OCI-LY7 (cell line): Measurements from ENCODE around the gene MIB2. TPM values are rescaled to one million over a fixed set of nuclear protein-coding genes. Genes with fewer than 3 reads are reported as not detected.
"Not testable (repeated sequence)": the region's sequence is repeated elsewhere in the genome, so short reads cannot be mapped to it uniquely, and the experiment has no call there.

Experiments
- BruUV-seq: library from RNA; stranded (reverse); fragments of 400-500 nt; replicated peaks from 2 replicates; lab custom pipeline; 2021; lab: Mats Ljungman, UMichigan
- CTCF ChIA-PET: fragments of 300-600 bp; sonication (Branson Sonifier 250); formaldehyde crosslinking; loops from one replicate; lab custom pipeline; 2022; ENCODE audit warnings: antibody characterized with exemption; ENCODE audit not compliant: unreplicated experiment; lab: Charles Lee
- POLR2A ChIA-PET: fragments of 300-600 bp; sonication (Branson Sonifier 250); formaldehyde crosslinking; loops from one replicate; lab custom pipeline; 2022; ENCODE audit warnings: antibody characterized with exemption; lab: Charles Lee
- DNase-seq: peaks from one replicate; pipeline ENCODE4 v3.0.0-alpha.2; 2015; ENCODE audit warnings: low spot score
- H2AFZ ChIP-seq: fragments of 200-600 bp; sonication (generic), shearing (Covaris generic); 2 replicates; pipeline ENCODE4 v1.6.1; 2014; ENCODE audit warnings: mild to moderate bottlenecking, antibody characterized with exemption, low read length, moderate library complexity
- H3K27ac ChIP-seq: fragments of 200-600 bp; sonication (generic); 2 replicates; pipeline ENCODE4 v1.5.1; 2014; ENCODE audit warnings: mixed run types, low read depth, mild to moderate bottlenecking, moderate library complexity, low read length, inconsistent platforms; ENCODE audit not compliant: poor library complexity, severe bottlenecking
- H3K36me3 ChIP-seq: fragments of 200-600 bp; sonication (generic); 2 replicates; pipeline ENCODE4 v1.6.1; 2014; ENCODE audit warnings: mild to moderate bottlenecking, antibody characterized with exemption, low read length, moderate library complexity, mixed read lengths; ENCODE audit not compliant: insufficient read depth
- H3K4me1 ChIP-seq: fragments of 200-600 bp; sonication (generic); 2 replicates; pipeline ENCODE4 v1.5.1; 2014; ENCODE audit warnings: mild to moderate bottlenecking, low read length; ENCODE audit not compliant: insufficient read depth, poor library complexity, severe bottlenecking
- H3K4me2 ChIP-seq: fragments of 200-600 bp; sonication (generic); 2 replicates; pipeline ENCODE4 v1.6.1; 2014; ENCODE audit warnings: mild to moderate bottlenecking, low read length
- H3K4me3 ChIP-seq: fragments of 200-600 bp; sonication (generic); 2 replicates; pipeline ENCODE4 v1.5.1; 2014; ENCODE audit warnings: mild to moderate bottlenecking, low read depth, low read length; ENCODE audit not compliant: poor library complexity, severe bottlenecking
- H3K79me2 ChIP-seq: fragments of 200-600 bp; sonication (generic); 2 replicates; pipeline ENCODE4 v1.6.1; 2016; ENCODE audit warnings: low read depth, mild to moderate bottlenecking, low read length, moderate library complexity, mixed read lengths; ENCODE audit not compliant: insufficient read depth
- H3K9me2 ChIP-seq: fragments of 200-600 bp; sonication (generic); 2 replicates; pipeline ENCODE4 v1.6.1; 2016; ENCODE audit warnings: mild to moderate bottlenecking, low read length, mixed read lengths; ENCODE audit not compliant: insufficient read depth
- H3K9me3 ChIP-seq: fragments of 200-600 bp; sonication (generic); 2 replicates; pipeline ENCODE4 v1.6.1; 2014; ENCODE audit warnings: mild to moderate bottlenecking, mixed run types, low read length, mixed read lengths
- H4K20me1 ChIP-seq: fragments of 200-600 bp; sonication (generic); 2 replicates; pipeline ENCODE4 v1.6.1; 2014; ENCODE audit warnings: mild to moderate bottlenecking, antibody characterized with exemption, low read length, moderate library complexity, mixed read lengths; ENCODE audit not compliant: insufficient read depth
- intact Hi-C: fragments of 100-400 bp; cut with micrococcal nuclease; formaldehyde crosslinking; loops from one replicate; pipeline ENCODE4 v1.10.0; 2022; ENCODE audit not compliant: unreplicated experiment
- total RNA-seq, 2 experiments: library from RNA; depleted of rRNA in 1 of 2; stranded (reverse); fragments of >200 nt in 1 of 2; shearing (Covaris generic) in 1 of 2; gene quantifications; 2 replicates each; pipeline ENCODE4 v1.2.3, GENCODE V29; 2014 to 2022

The MIB2 gene
- total RNA-seq, 2 experiments from 2014 or later: 54.0 to 64.9 TPM

DNA sequence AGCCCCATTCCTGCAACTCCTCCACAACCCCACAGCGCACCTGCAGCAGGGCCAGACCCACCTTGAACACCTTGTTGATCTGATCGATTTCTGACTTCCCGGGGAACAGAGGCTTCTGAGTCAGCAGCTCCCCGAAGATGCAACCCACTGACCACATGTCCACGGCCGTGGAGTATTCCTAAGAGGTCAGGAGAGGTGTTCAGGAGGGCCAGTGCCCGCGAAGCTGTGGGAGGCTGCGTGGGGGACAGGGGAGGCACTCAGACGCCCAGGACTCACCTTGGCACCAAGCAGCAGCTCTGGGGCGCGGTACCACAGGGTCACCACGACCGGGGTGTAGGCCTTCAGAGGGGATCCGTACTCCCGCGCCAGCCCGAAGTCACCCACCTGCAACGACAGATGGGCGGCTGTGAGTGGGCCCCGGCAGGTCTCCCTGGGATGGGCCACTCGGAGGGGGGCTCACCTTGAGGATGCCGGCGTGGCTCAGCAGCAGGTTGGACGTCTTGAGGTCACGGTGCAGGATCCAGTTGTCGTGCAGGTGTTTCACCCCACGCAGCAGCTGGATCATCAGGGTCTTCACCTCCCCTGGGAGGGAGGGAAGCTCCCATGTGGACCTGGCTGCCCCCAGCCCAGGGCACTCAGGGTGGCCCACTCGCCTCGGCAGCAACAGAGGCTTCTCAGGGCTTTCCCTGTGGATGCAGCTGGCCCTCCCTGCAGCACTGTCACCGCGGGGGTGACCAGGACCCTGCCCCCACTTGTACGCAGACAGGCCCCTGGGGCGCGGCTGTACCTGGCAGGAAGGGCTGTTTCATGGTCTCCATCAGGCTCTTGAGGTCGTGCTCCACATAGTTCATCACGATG, 21.6 kb downstream of the MIB2 start:
- H3K27ac ChIP-seq, H3K9me2 ChIP-seq, H4K20me1 ChIP-seq, POLR2A ChIA-PET, H3K9me3 ChIP-seq, H3K4me1 ChIP-seq, CTCF ChIA-PET, intact Hi-C loops, H3K36me3 ChIP-seq, H3K79me2 ChIP-seq, H2AFZ ChIP-seq, H3K4me3 ChIP-seq, H3K4me2 ChIP-seq, DNase-seq, BruUV-seq: not testable (repeated sequence)

DNA sequence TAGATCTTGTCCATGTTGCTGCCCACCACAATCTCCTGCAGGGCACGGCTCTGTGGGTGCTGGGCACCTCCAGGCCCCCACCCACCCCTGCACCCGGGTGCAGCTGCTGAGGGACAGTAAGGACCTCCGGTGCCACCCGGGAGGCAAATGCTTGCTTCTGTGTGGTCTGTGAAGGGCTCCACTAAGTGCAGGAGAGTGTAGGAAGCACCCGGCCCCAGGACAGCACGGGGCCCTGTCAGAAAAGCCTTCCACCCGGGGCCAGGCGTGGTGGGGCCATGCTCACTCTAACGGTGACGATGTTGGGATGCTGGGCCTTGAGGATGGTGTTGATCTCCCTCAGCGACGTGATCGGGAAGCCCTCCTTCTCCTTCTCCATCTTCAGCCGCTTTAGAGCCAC, 22.2 kb downstream of the MIB2 start:
- H3K9me2 ChIP-seq, intact Hi-C loops, POLR2A ChIA-PET, H3K4me3 ChIP-seq, H3K27ac ChIP-seq, H3K4me2 ChIP-seq, H3K4me1 ChIP-seq, H3K79me2 ChIP-seq, H4K20me1 ChIP-seq, BruUV-seq, CTCF ChIA-PET, H3K9me3 ChIP-seq, DNase-seq, H3K36me3 ChIP-seq, H2AFZ ChIP-seq: not testable (repeated sequence)

DNA sequence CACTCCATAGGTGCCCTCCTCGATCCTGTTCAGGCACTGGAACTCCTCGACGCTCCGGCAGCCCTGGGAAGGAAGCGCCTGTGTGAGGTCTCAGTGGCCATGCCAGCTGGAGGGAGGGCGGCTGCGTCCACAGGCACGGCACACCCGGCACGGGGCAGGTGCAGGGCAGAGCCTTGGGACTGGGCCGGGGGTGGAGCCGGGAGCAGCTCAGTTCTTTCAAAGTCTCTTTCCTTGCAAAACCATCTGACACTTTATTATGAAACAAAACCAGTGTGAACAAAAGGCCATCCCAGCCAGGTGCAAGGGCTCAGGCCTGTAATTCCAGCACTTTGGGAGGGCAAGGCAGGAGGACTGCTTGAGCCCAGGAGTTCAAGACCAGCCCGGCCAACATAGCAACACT, 23.2 kb downstream of the MIB2 start:
- DNase-seq, BruUV-seq, intact Hi-C loops, H3K27ac ChIP-seq, H3K79me2 ChIP-seq, H3K9me3 ChIP-seq, H3K36me3 ChIP-seq, H3K4me3 ChIP-seq, H3K9me2 ChIP-seq, H3K4me2 ChIP-seq, POLR2A ChIA-PET, H4K20me1 ChIP-seq, CTCF ChIA-PET, H3K4me1 ChIP-seq, H2AFZ ChIP-seq: not testable (repeated sequence)

DNA sequence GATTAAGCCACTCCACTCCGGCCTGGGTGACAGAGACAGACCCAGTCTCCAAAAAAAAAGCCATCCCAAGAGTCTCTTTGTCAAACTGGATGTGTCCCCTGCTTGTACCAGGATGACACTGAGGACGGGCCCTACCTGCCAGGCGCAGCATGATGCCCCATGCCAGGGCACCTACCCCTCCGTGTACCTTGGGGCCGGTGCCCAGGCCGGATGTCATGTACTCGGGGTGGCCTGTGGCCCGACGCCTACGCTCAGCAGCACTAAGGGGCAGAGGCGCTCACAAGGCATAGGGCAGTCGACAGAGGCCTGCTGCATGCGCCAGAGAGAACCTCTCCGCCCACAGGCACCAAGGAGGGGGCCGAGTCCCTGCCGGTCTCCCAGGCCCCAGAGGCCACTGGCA, 24.1 kb downstream of the MIB2 start:
- intact Hi-C loops, H3K36me3 ChIP-seq, H3K9me3 ChIP-seq, H3K4me1 ChIP-seq, H3K79me2 ChIP-seq, H3K27ac ChIP-seq, H3K9me2 ChIP-seq, H4K20me1 ChIP-seq, DNase-seq, H3K4me2 ChIP-seq, H2AFZ ChIP-seq, CTCF ChIA-PET, POLR2A ChIA-PET, H3K4me3 ChIP-seq, BruUV-seq: not testable (repeated sequence)

DNA sequence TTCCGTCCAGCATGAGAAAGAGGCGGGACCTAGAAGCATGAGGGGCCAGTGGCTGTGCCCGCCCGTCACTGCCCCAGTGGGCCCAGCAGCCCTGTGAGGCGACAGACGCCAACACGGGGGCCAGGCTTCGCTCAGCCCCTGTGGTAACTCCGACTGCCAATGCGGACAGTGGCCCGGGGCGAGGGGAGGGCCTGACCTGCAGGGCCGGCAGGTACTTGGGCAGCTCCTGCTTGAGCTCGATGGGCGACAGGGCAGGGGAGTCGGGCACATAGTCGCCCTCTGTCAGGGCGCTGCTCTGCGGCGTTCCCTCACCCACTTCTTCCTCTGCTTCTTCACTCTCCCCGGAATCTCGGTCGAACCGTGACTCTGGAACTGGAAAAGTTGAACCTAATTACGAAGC, 24.8 kb downstream of the MIB2 start:
- H4K20me1 ChIP-seq, CTCF ChIA-PET, H3K4me2 ChIP-seq, POLR2A ChIA-PET, intact Hi-C loops, H3K79me2 ChIP-seq, H3K9me3 ChIP-seq, BruUV-seq, H3K4me1 ChIP-seq, H3K4me3 ChIP-seq, H2AFZ ChIP-seq, H3K27ac ChIP-seq, H3K9me2 ChIP-seq, H3K36me3 ChIP-seq, DNase-seq: not testable (repeated sequence)

DNA sequence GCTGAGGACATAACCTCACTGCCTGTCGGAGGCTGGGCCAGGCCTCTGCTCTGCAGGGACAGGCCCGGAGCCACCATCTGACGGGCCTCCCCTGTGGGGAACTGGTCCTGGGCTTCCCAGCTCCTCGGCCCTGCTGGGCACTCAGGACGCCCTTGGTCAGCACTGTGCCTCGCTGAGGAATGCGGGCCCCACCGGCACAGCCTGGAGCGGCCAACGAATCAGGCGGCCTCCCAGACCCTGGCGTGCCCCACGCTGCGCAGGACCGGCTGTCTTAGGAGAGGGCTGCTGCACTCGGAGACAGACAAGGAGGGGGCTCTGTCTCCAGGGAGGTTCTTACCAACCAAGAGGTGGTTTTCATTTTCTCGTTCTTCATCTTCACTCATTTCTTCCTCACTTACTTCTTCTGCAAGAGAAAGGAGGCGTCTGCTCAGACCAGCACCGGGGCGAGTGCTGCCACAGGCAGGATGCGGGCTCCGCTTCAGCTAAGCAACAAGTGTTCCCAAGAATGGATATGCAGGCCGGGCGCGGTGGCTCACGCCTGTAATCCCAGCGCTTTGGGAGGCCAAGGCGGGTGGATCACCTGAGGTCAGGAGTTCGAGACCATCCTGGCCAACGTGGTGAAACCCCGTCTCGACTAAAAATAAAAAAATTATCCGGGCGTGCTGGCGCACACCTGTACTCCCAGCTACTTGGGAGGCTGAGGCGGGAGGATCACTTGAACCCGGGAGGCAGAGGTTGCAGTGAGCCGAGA, 25.6 kb downstream of the MIB2 start:
- H3K4me3 ChIP-seq, H3K79me2 ChIP-seq, CTCF ChIA-PET, H3K9me2 ChIP-seq, H3K9me3 ChIP-seq, H3K4me1 ChIP-seq, POLR2A ChIA-PET, H3K4me2 ChIP-seq, H3K27ac ChIP-seq, H2AFZ ChIP-seq, intact Hi-C loops, BruUV-seq, H4K20me1 ChIP-seq, DNase-seq: not testable (repeated sequence)
- peaks cover 13% of the 10 kb centered on the region for H3K36me3 ChIP-seq
